BLaER1 treated with 17β-estradiol and CSF1 and Interleukin-3, amounts not matched to agents 10 nM and 100 nM (cell line): ENCODE results near the gene SIKE1.

Experiments used
- H3K27ac ChIP-seq, 11 experiments: shearing (Covaris generic); formaldehyde crosslinking; 2 replicates each; pipeline ENCODE4 v1.8.1; 2022
- H3K27me3 ChIP-seq, 11 experiments: shearing (Covaris generic); formaldehyde crosslinking; 2 replicates each; pipeline ENCODE4 v1.8.1; 2022
- H3K36me3 ChIP-seq, 11 experiments: shearing (Covaris generic); formaldehyde crosslinking; 2 replicates each; pipeline ENCODE4 v1.8.1; 2022
- H3K4me1 ChIP-seq, 10 experiments: shearing (Covaris generic); formaldehyde crosslinking; 2 replicates each; pipeline ENCODE4 v1.8.1; 2022
- H3K4me2 ChIP-seq, 11 experiments: shearing (Covaris generic); formaldehyde crosslinking; 2 replicates each; pipeline ENCODE4 v1.8.1; 2022
- H3K4me3 ChIP-seq, 10 experiments: shearing (Covaris generic); formaldehyde crosslinking; 2 replicates each; pipeline ENCODE4 v1.8.1; 2022
- H3K9ac ChIP-seq, 11 experiments: shearing (Covaris generic); formaldehyde crosslinking; 2 replicates each; pipeline ENCODE4 v1.8.1; 2022
- H3K9me3 ChIP-seq, 11 experiments: shearing (Covaris generic); formaldehyde crosslinking; replicated peaks in 1 of 11; 2 replicates each; pipeline ENCODE4 v1.8.1; 2022
- H4K20me1 ChIP-seq, 11 experiments: shearing (Covaris generic); formaldehyde crosslinking; 2 replicates each; pipeline ENCODE4 v1.8.1; 2022
- Cebpa-rat ChIP-seq, 11 experiments: shearing (Covaris generic); IDR thresholded peaks; 2 replicates each; pipeline ENCODE4 v1.8.1; 2022

Gene SIKE1

DNA sequence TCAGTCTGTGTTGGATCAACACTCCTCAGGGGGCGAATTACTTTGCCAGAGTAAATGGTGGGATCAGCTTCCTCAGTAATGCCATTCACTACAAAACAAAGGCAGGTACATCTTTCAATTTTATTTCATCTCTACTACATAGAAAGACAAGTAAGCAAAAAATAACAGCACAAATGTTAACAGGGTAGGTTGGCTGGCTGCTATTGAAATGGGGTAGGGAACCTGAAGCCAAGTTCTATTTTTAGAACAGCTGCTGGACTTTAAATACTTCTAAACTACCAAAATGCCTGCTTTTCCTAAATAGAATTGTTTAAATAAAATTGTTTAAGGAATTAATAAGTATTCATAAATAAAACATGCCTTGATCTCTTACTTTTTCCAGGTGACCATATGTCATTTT, 56.6 kb downstream of the SIKE1 start:
- Histone ChIP-seq H3K4me3 (no peak overlapping the region), H3K9me3 (no peaks in the 10 kb centered on the region), H3K4me2 (no peak overlapping the region), H3K27ac (no peak overlapping the region), H3K4me1 (no peaks in the 10 kb centered on the region), H3K9ac (no peak overlapping the region), H4K20me1 (peaks cover 20 to 63% (median 43%) of the 10 kb centered on the region in 11 experiments; a peak in 20 of 22 replicates), H3K27me3 (no peaks in the 10 kb centered on the region), H3K36me3 (peaks cover 100% of the 10 kb centered on the region in 11 experiments)
- TF ChIP-seq Cebpa-rat (IDR thresholded peaks at IDR 0.05): no peak

DNA sequence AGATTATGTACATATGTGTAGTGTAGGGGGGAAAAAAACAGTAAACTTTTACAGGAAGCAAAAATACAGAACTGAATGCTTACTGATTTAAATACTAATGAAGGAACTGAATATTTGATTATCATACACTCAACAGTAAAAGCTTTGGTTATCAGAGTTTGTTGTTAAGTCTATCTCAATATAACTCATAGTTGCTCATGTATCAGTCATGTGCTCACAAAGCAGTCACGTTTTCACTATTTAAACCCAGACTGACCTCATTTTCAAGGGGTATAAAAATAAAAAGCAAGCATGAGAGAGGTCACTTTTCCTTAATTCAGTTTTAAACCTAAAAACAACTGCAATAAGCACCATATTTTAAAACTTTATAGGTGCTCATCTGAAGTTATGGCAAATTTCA, 57.0 kb downstream of the SIKE1 start:
- Histone ChIP-seq H3K27ac (no peak overlapping the region), H3K9ac (no peak overlapping the region), H3K9me3 (no peaks in the 10 kb centered on the region), H3K4me3 (no peak overlapping the region), H3K4me2 (no peak overlapping the region), H4K20me1 (peaks cover 16 to 59% (median 39%) of the 10 kb centered on the region in 11 experiments; a peak in 20 of 22 replicates), H3K4me1 (no peaks in the 10 kb centered on the region), H3K36me3 (peaks cover 100% of the 10 kb centered on the region in 11 experiments), H3K27me3 (no peaks in the 10 kb centered on the region)
- no peak for TF ChIP-seq Cebpa-rat (IDR thresholded peaks at IDR 0.05)

GRCh38 chr1:114720492-114720891, 60.0 kb downstream of the SIKE1 start:
- Histone ChIP-seq H3K4me1 (peaks cover 5 to 13% (median 9%) of the 10 kb centered on the region in 10 experiments), H3K9ac (no peak overlapping the region), H3K27ac (no peak overlapping the region), H3K4me2 (no peak overlapping the region), H3K9me3 (no peaks in the 10 kb centered on the region), H3K36me3 (peaks cover 82 to 92% (median 86%) of the 10 kb centered on the region in 11 experiments), H3K4me3 (no peak overlapping the region), H3K27me3 (no peaks in the 10 kb centered on the region), H4K20me1 (peaks cover 0 to 30% (median 22%) of the 10 kb centered on the region in 11 experiments; a peak in 13 of 22 replicates)
- TF ChIP-seq Cebpa-rat (IDR thresholded peaks at IDR 0.05): no peak
